HepG2 (cell line): Measurements from ENCODE around the gene PNKD. TPM values are rescaled to one million over a fixed set of nuclear protein-coding genes. Genes with fewer than 3 reads are reported as not detected.

Experiments
- ATAC-seq: fragments of 200-7000 bp; cut with Tn5 transposase; 3 replicates; pipeline ENCODE4 v1.9.1; 2020; ENCODE audit warnings: mild to moderate bottlenecking, moderate library complexity
- BruUV-seq: library from RNA; stranded (reverse); fragments of 400-500 nt; replicated peaks from 2 replicates; lab custom pipeline; 2021; lab: Mats Ljungman, UMichigan
- CTCF ChIA-PET: fragments of 300-600 bp; formaldehyde crosslinking; extraction: SDS; loops from one replicate; lab custom pipeline; 2021; ENCODE audit warnings: low total read pairs, inconsistent platforms, low intra/inter-chr PET ratio; lab: Yijun Ruan, JAX
- POLR2A ChIA-PET: fragments of 350-600 bp; sonication (Branson Sonifier 250); formaldehyde crosslinking; loops from one replicate; lab custom pipeline; 2020; ENCODE audit warnings: antibody characterized with exemption, inconsistent platforms; lab: Yijun Ruan, JAX
- DNase-seq: peaks from one replicate; pipeline ENCODE4 v3.0.0-alpha.2; 2015; ENCODE audit warnings: low spot score
- FAIRE-seq: peaks from 3 replicates; lab custom pipeline; 2011; peaks lifted over from hg19 to GRCh38; lab: Jason Lieb, UNC
- H2AFZ ChIP-seq: one replicate; pipeline ENCODE4 v1.6.1; 2011; ENCODE audit warnings: low read length, inconsistent platforms
- H3K27ac ChIP-seq: fragments of 300-600 bp; 3 replicates; pipeline ENCODE4 v1.8.0; 2011; ENCODE audit warnings: mixed run types, mild to moderate bottlenecking, mixed read lengths, low read length, inconsistent platforms; ENCODE audit not compliant: insufficient read depth; ENCODE audit errors: extremely low read length
- H3K27me3 ChIP-seq, 2 experiments: fragments of 200-600 bp in 1 of 2; 2 replicates in 1 of 2; 3 replicates in 1 of 2; pipeline versions ENCODE4 v1.6.0 to v1.8.0; 2011; ENCODE audit warnings: low read length in 2 of 2, mild to moderate bottlenecking in 2 of 2, moderate library complexity in 2 of 2, inconsistent platforms in 1 of 2; ENCODE audit not compliant: insufficient read depth in 2 of 2, control insufficient read depth in 1 of 2
- H3K36me3 ChIP-seq, 2 experiments: fragments of 200-600 bp in 1 of 2; replicated peaks in 1 of 2; 2 replicates in 1 of 2; 3 replicates in 1 of 2; pipeline versions ENCODE4 v1.5.1 to v1.8.0; 2011; ENCODE audit warnings: low read length in 2 of 2, inconsistent platforms in 1 of 2; ENCODE audit not compliant: insufficient read depth in 2 of 2, control insufficient read depth in 1 of 2
- H3K4me1 ChIP-seq: 2 replicates; pipeline ENCODE4 v1.5.1; 2012; ENCODE audit warnings: low read length, inconsistent platforms; ENCODE audit not compliant: insufficient read depth
- H3K4me2 ChIP-seq: 2 replicates; pipeline ENCODE4 v1.6.0; 2011; ENCODE audit warnings: low read depth, low read length, inconsistent platforms
- H3K4me3 ChIP-seq, 3 experiments: fragments of 200-600 bp in 1 of 3; sonication (generic), shearing (Covaris generic) in 1 of 3; replicated peaks in 1 of 3; 2 replicates each; pipeline ENCODE4 v1.5.1; 2011 to 2016; ENCODE audit warnings: low read length in 3 of 3, inconsistent platforms in 2 of 3, low read depth in 2 of 3, mild to moderate bottlenecking in 2 of 3, control low read depth in 1 of 3, mixed read lengths in 1 of 3; ENCODE audit not compliant: insufficient read depth in 1 of 3
- H3K79me2 ChIP-seq: one replicate; pipeline ENCODE4 v1.6.1; 2011; ENCODE audit warnings: low read length, inconsistent platforms; ENCODE audit not compliant: insufficient read depth
- H3K9ac ChIP-seq: 2 replicates; pipeline ENCODE4 v1.6.0; 2011; ENCODE audit warnings: mild to moderate bottlenecking, low read depth, low read length, inconsistent platforms; ENCODE audit not compliant: insufficient read depth
- H3K9me3 ChIP-seq: 2 replicates; pipeline ENCODE4 v1.5.1; 2012; ENCODE audit warnings: mild to moderate bottlenecking, low read length
- H4K20me1 ChIP-seq: 2 replicates; pipeline ENCODE4 v1.6.0; 2011; ENCODE audit warnings: inconsistent platforms, mild to moderate bottlenecking, low read length, moderate library complexity; ENCODE audit not compliant: insufficient read depth
- MTA1 ChIP-seq: sonication (generic); formaldehyde crosslinking; IDR thresholded peaks from 2 replicates; pipeline ENCODE4 v1.4.0; 2020; ENCODE audit warnings: missing genetic modification reagents, mild to moderate bottlenecking, borderline replicate concordance
- RAD51 ChIP-seq: fragments of 450-650 bp; IDR thresholded peaks from 2 replicates; pipeline ENCODE4 v1.6.1; 2016; ENCODE audit warnings: borderline replicate concordance
- TCF12 ChIP-seq, 2 experiments: fragments of 450-650 bp in 1 of 2; sonication (generic) in 1 of 2; formaldehyde crosslinking in 1 of 2; IDR thresholded peaks; 2 replicates each; pipeline versions ENCODE4 v1.6.1 to v1.8.0; 2017 to 2022; ENCODE audit warnings: antibody characterized with exemption in 1 of 2, mild to moderate bottlenecking in 1 of 2, missing genetic modification reagents in 1 of 2, moderate library complexity in 1 of 2
- ZFP82 ChIP-seq: sonication (generic); formaldehyde crosslinking; IDR thresholded peaks from 2 replicates; pipeline ENCODE4 v1.5.1; 2020; ENCODE audit warnings: mild to moderate bottlenecking, missing genetic modification reagents, borderline replicate concordance
- ZNF264 ChIP-seq: sonication (generic); formaldehyde crosslinking; IDR thresholded peaks from 2 replicates; pipeline ENCODE4 v1.4.0; 2020; ENCODE audit warnings: missing genetic modification reagents
- ZNF781 ChIP-seq: sonication (generic); formaldehyde crosslinking; IDR thresholded peaks from 2 replicates; pipeline ENCODE4 v1.5.1; 2020; ENCODE audit warnings: borderline replicate concordance, mild to moderate bottlenecking, missing genetic modification reagents; ENCODE audit errors: not compliant biosample characterization
- WGBS: methylation state at CpG from one replicate; pipeline ENCODE4 v1.1.6; 2017; ENCODE audit warnings: low lambda C conversion rate; 5-methylcytosine and 5-hydroxymethylcytosine counted together
- in situ Hi-C: cut with HindIII; loops from 2 replicates; pipeline ENCODE4 v1.10.0; 2017; ENCODE audit warnings: low pct_unique_long_range_greater_than_20kb; ENCODE audit not compliant: extremely low pct_ligation_motif_present
- intact Hi-C: fragments of 100-400 bp; cut with micrococcal nuclease; formaldehyde crosslinking; loops from one replicate; pipeline ENCODE4 v1.10.0; 2022; ENCODE audit not compliant: unreplicated experiment
- polyA plus RNA-seq, 8 experiments: library from polyadenylated mRNA; depleted of rRNA in 3 of 8; stranded (reverse) in 7 of 8; unstranded in 1 of 8; fragments of >200 nt; fragmentation: Illumina TruSeq in 4 of 8; extraction: Trizol in 4 of 8; gene quantifications; 2 replicates each; pipeline versions ENCODE4 v1.2.1 to v1.2.3, GENCODE V29; 2011 to 2016; ENCODE audit warnings: low read depth in 4 of 8, missing spikeins in 1 of 8, mixed read lengths in 1 of 8; ENCODE audit not compliant: insufficient read depth in 1 of 8
- total RNA-seq, 5 experiments: library from RNA; depleted of rRNA; stranded (reverse); fragments of >200 nt; fragmentation: Illumina TruSeq; extraction: Trizol; gene quantifications; 2 replicates each; pipeline ENCODE4 v1.2.3, GENCODE V29; 2016; ENCODE audit warnings: low read depth in 1 of 5
- TF ChIP-seq, protein P1 (sequence below): sonication (generic); formaldehyde crosslinking; IDR thresholded peaks from 2 replicates; pipeline ENCODE4 v1.4.0; 2020; ENCODE audit warnings: missing genetic modification reagents
- TF ChIP-seq, protein P2 (sequence below): sonication (generic); formaldehyde crosslinking; IDR thresholded peaks from 2 replicates; pipeline ENCODE4 v1.5.1; 2020; ENCODE audit warnings: missing genetic modification reagents, mild to moderate bottlenecking, borderline replicate concordance

The PNKD gene
- total and polyA plus RNA-seq, 2 of the 13 experiments (the other 11 are each of a cell fraction or from before 2014, with no cell fraction given), result 55.9 to 80.4 TPM

DNA sequence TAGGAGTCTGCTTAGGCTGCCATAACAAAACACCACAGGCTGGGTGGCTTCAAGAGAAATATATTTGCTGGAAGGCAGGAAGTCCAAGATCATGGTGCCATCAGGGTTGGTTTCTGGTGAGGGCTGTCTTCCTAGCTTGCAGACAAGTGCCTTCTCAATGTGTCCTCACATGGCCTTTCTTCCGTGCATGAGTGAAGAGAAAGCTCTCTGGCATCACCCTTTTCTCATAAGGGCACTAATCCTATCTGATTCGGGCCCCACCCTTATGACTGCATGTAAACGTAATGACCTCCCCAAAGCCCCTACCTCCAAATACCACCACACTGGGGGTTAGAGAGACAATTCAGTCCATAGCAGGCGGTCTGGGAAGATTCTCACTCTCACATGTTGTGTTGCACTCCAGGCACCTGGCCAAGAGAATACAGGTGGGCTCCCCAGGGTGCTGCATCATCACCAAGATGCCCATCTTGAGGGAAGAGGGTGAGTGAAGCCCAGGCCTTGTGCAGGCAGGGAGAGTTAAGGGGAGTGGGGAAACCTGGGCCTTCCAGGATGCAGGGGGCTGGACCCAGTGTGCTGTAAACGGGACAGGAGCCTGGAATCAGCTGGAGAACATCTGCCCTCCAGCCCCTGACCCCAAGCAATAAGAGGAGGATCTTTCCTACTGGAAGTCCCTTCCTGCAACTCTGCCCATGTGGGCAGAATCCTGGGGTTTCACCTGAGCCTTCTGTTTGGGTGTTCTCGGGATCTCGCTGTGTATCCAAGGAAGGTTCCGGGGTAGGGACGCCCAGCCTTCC lies 96.5 kb downstream of the PNKD start:
- 63% methylated on average over 9 of the region's 9 CpGs for WGBS
- POLR2A ChIA-PET, result no interaction called here
- TF ChIP-seq RAD51 (no peak), TCF12 (IDR thresholded peaks at IDR 0.05) (no peak), TCF12 (CRISPR knock-in tag; IDR thresholded peaks at IDR 0.05) (no peak), ZNF264 (CRISPR knock-in tag) (peak; percentile 99), ZFP82 (no peak), MTA1 (CRISPR knock-in tag) (no peak), ZNF781 (no peak)
- TF ChIP-seq, protein P1, sequence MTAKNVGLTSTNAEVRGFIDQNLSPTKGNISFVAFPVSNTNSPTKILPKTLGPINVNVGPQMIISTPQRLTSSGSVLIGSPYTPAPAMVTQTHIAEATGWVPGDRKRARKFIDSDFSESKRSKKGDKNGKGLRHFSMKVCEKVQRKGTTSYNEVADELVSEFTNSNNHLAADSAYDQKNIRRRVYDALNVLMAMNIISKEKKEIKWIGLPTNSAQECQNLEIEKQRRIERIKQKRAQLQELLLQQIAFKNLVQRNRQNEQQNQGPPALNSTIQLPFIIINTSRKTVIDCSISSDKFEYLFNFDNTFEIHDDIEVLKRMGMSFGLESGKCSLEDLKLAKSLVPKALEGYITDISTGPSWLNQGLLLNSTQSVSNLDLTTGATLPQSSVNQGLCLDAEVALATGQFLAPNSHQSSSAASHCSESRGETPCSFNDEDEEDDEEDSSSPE, result no peak
- TF ChIP-seq, protein P2, sequence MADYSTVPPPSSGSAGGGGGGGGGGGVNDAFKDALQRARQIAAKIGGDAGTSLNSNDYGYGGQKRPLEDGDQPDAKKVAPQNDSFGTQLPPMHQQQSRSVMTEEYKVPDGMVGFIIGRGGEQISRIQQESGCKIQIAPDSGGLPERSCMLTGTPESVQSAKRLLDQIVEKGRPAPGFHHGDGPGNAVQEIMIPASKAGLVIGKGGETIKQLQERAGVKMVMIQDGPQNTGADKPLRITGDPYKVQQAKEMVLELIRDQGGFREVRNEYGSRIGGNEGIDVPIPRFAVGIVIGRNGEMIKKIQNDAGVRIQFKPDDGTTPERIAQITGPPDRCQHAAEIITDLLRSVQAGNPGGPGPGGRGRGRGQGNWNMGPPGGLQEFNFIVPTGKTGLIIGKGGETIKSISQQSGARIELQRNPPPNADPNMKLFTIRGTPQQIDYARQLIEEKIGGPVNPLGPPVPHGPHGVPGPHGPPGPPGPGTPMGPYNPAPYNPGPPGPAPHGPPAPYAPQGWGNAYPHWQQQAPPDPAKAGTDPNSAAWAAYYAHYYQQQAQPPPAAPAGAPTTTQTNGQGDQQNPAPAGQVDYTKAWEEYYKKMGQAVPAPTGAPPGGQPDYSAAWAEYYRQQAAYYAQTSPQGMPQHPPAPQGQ (CRISPR knock-in tag), result no peak
- Histone ChIP-seq H2AFZ (no peak overlapping the region), H3K36me3 (no peaks in the 10 kb centered on the region), H3K27ac (no peak overlapping the region), H3K4me3 (no peak overlapping the region), H3K4me2 (no peak overlapping the region), H3K9ac (no peak overlapping the region), H4K20me1 (no peaks in the 10 kb centered on the region), H3K9me3 (no peaks in the 10 kb centered on the region), H3K79me2 (no peaks in the 10 kb centered on the region), H3K27me3 (peaks cover 2% of the 10 kb centered on the region in 2 experiments; a peak in 3 of 5 replicates), H3K4me1 (peaks cover 45% of the 10 kb centered on the region)
- no peak for ATAC-seq
- CTCF ChIA-PET, result no interaction called here
- in situ Hi-C loops (no loop called here), intact Hi-C loops (no loop called here)
- no peak for FAIRE-seq
- no peak for DNase-seq
- no TSS peak for BruUV-seq
